MM.1S (cell line): Measurements from ENCODE around the gene RNF217.

Source experiments
- EZH2phosphoT487 ChIP-seq: fragments of 300-600 bp; sonication (generic); IDR thresholded peaks from 2 replicates; pipeline ENCODE4 v1.6.1; 2018; ENCODE audit warnings: antibody characterized with exemption, low read length
- TF ChIP-seq, protein P1 (sequence below): fragments of 300-600 bp; sonication (generic); IDR thresholded peaks from 2 replicates; pipeline ENCODE4 v1.5.1; 2016; ENCODE audit warnings: antibody characterized with exemption, low read length, mixed read lengths

- TF ChIP-seq, protein P1, sequence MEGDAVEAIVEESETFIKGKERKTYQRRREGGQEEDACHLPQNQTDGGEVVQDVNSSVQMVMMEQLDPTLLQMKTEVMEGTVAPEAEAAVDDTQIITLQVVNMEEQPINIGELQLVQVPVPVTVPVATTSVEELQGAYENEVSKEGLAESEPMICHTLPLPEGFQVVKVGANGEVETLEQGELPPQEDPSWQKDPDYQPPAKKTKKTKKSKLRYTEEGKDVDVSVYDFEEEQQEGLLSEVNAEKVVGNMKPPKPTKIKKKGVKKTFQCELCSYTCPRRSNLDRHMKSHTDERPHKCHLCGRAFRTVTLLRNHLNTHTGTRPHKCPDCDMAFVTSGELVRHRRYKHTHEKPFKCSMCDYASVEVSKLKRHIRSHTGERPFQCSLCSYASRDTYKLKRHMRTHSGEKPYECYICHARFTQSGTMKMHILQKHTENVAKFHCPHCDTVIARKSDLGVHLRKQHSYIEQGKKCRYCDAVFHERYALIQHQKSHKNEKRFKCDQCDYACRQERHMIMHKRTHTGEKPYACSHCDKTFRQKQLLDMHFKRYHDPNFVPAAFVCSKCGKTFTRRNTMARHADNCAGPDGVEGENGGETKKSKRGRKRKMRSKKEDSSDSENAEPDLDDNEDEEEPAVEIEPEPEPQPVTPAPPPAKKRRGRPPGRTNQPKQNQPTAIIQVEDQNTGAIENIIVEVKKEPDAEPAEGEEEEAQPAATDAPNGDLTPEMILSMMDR, result no peak
- no peak for TF ChIP-seq EZH2phosphoT487
These were observed 57.7 kb downstream of the RNF217 start for GRCh38 chr6:125019918-125020317.
